HG03159 (cell line): ENCODE results near the gene HOXC5.
"Not testable (repeated sequence)": the region's sequence is repeated elsewhere in the genome, so short reads cannot be mapped to it uniquely, and the experiment has no call there.

Source experiments
- ATAC-seq: cut with Tn5 transposase; IDR thresholded peaks from one replicate; pipeline ENCODE4 v1.9.1; 2021; ENCODE audit warnings: mild to moderate bottlenecking, moderate library complexity; ENCODE audit not compliant: unreplicated experiment

The HOXC5 gene

GRCh38 chr12:54032086-54032619 is 697 bp upstream of the HOXC5 start:
- no peak for ATAC-seq

GRCh38 chr12:54033106-54033979 is 493 bp downstream of the HOXC5 start:
- ATAC-seq, result no peak

GRCh38 chr12:54033980-54034784 is 1.3 kb downstream of the HOXC5 start:
- no peak for ATAC-seq

- ATAC-seq, result no peak
Measured at GRCh38 chr12:54034785-54035310, 2.0 kb downstream of the HOXC5 start.

- ATAC-seq, result no peak
Measured at GRCh38 chr12:54035568-54036264, 2.9 kb downstream of the HOXC5 start.

- no peak for ATAC-seq
Measured at GRCh38 chr12:54036620-54037359, 3.9 kb downstream of the HOXC5 start.

GRCh38 chr12:54037360-54038283 is 4.8 kb downstream of the HOXC5 start:
- ATAC-seq, result no peak

- no peak for ATAC-seq
Measured at GRCh38 chr12:54038284-54038870, 5.5 kb downstream of the HOXC5 start.

GRCh38 chr12:54038871-54039414 is 6.1 kb downstream of the HOXC5 start:
- ATAC-seq, result no peak

- ATAC-seq, result no peak
Measured at GRCh38 chr12:54039417-54040147, 6.7 kb downstream of the HOXC5 start.

GRCh38 chr12:54040148-54040494 is 7.3 kb downstream of the HOXC5 start:
- no peak for ATAC-seq

- ATAC-seq, result no peak
Measured at GRCh38 chr12:54040648-54041047, 7.8 kb downstream of the HOXC5 start.

- ATAC-seq, result no peak
Measured at GRCh38 chr12:54041097-54041690, 8.3 kb downstream of the HOXC5 start.

GRCh38 chr12:54042033-54042432 is 9.2 kb downstream of the HOXC5 start:
- ATAC-seq, result not testable (repeated sequence)

- no peak for ATAC-seq
Measured at GRCh38 chr12:54042970-54043853, 10.4 kb downstream of the HOXC5 start.

GRCh38 chr12:54044425-54045103 is 11.7 kb downstream of the HOXC5 start:
- ATAC-seq, result no peak
